Stomach (tissue), 9 donors: ENCODE data around the gene MTRFR. TPM values are rescaled to one million over a fixed set of nuclear protein-coding genes. Genes with fewer than 3 reads are reported as not detected.

Experiments
- DNase-seq, 2 donors: peaks; one replicate each; pipeline versions ENCODE4 v3.0.0 to v3.0.0-alpha.2; 2013 to 2019
- H3K27ac ChIP-seq, 5 donors: fragments of 200-600 bp in 4 of 5; sonication (generic) in 4 of 5; one replicate each; pipeline ENCODE4 v1.5.1; 2013 to 2019; ENCODE audit warnings: mild to moderate bottlenecking in 1 of 5, moderate library complexity in 1 of 5
- H3K27me3 ChIP-seq, 3 donors: fragments of 200-600 bp; sonication (generic); one replicate each; pipeline ENCODE4 v1.5.1; 2017 to 2019; ENCODE audit warnings: mixed run types in 1 of 3
- H3K36me3 ChIP-seq, 4 donors: fragments of 200-600 bp; sonication (generic); 1 replicate in 3 of 4; 2 replicates in 1 of 4; pipeline ENCODE4 v1.5.1; 2016 to 2019
- H3K4me1 ChIP-seq, 4 donors: fragments of 200-600 bp; sonication (generic); one replicate each; pipeline ENCODE4 v1.5.1; 2016 to 2019
- H3K4me3 ChIP-seq, 4 donors: fragments of 200-600 bp; sonication (generic) in 3 of 4; one replicate each; pipeline ENCODE4 v1.5.1; 2016 to 2019; ENCODE audit warnings: mild to moderate bottlenecking in 1 of 4
- H3K9me3 ChIP-seq, 4 donors: fragments of 200-600 bp; sonication (generic); one replicate each; pipeline ENCODE4 v1.5.1; 2016 to 2019
- EP300 ChIP-seq: sonication (generic); formaldehyde crosslinking; IDR thresholded peaks from one replicate; pipeline ENCODE4 v1.6.1; 2017; ENCODE audit warnings: antibody characterized with exemption
- POLR2A ChIP-seq, 4 donors: fragments of 450-650 bp; IDR thresholded peaks; one replicate each; pipeline ENCODE4 v1.6.1; 2016; ENCODE audit warnings: antibody characterized with exemption in 4 of 4, control low read depth in 2 of 4, mild to moderate bottlenecking in 1 of 4, moderate library complexity in 1 of 4
- POLR2AphosphoS5 ChIP-seq, 3 donors: sonication (generic); formaldehyde crosslinking; IDR thresholded peaks; one replicate each; pipeline ENCODE4 v1.6.1; 2016; ENCODE audit warnings: antibody characterized with exemption in 3 of 3
- WGBS, 5 donors: extraction: QIAGEN DNeasy Blood & Tissue Kit in 3 of 5; methylation state at CpG; one replicate each; pipeline versions ENCODE4 v1.1.5 to v1.1.7; 2013 to 2018; 5-methylcytosine and 5-hydroxymethylcytosine counted together
- intact Hi-C: fragments of 100-400 bp; cut with DNase I; formaldehyde crosslinking; loops from one replicate; pipeline ENCODE4 v1.15.1; 2023; ENCODE audit warnings: low total_unique reads
- polyA plus RNA-seq, 3 donors: library from polyadenylated mRNA; stranded (reverse); fragments of 200-250 nt; gene quantifications; one replicate each; pipeline ENCODE4 v1.2.3, GENCODE V29; 2013
- total RNA-seq, 5 donors: library from RNA; depleted of rRNA; stranded (reverse); fragments of >200 nt; gene quantifications; one replicate each; pipeline versions ENCODE4 v1.1.0 to v1.2.3, GENCODE V29; 2014 to 2016
- TF ChIP-seq, protein P1 (sequence below), 7 experiments: fragments of 450-650 bp in 4 of 7; fragments of 200-600 bp in 3 of 7; sonication (generic) in 3 of 7; IDR thresholded peaks; one replicate each; pipeline ENCODE4 v1.5.1; 2016 to 2019; ENCODE audit warnings: antibody characterized with exemption in 7 of 7, control low read depth in 2 of 7, mild to moderate bottlenecking in 1 of 7
- donor health status: healthy with polysubstance abuse.
- donor health status: Bipolar disorder and iron deficiency.
- donor health status: healthy.

Gene MTRFR
- total and polyA plus RNA-seq, 8 donors, result 3.1 to 20.0 (median 9.7) TPM; not detected in 1

- intact Hi-C loops, result loop anchor here (10.0 kb wide), 2 partner anchors 197 to 247 kb away; partner anchors contain the start of gene ARL6IP4
- Histone ChIP-seq H3K36me3 (peaks cover 0 to 4% (median 0%) of the 10 kb centered on the region in 4 donors), H3K4me1 (peaks cover 33 to 72% (median 54%) of the 10 kb centered on the region in 4 donors), H3K27ac (peak overlapping the region in 4 of 5 donors; percentile 96 to 97 (median 96)), H3K27me3 (no peaks in the 10 kb centered on the region), H3K4me3 (peak overlapping the region; percentile 85 to 97 (median 92)), H3K9me3 (no peaks in the 10 kb centered on the region)
- DNase-seq, result peak in 1 of 2 donors; percentile 28
- WGBS, 5 donors, result 22 to 32% (median 24%) methylated on average over 5 of the region's 5 CpGs
- TF ChIP-seq, protein P1, sequence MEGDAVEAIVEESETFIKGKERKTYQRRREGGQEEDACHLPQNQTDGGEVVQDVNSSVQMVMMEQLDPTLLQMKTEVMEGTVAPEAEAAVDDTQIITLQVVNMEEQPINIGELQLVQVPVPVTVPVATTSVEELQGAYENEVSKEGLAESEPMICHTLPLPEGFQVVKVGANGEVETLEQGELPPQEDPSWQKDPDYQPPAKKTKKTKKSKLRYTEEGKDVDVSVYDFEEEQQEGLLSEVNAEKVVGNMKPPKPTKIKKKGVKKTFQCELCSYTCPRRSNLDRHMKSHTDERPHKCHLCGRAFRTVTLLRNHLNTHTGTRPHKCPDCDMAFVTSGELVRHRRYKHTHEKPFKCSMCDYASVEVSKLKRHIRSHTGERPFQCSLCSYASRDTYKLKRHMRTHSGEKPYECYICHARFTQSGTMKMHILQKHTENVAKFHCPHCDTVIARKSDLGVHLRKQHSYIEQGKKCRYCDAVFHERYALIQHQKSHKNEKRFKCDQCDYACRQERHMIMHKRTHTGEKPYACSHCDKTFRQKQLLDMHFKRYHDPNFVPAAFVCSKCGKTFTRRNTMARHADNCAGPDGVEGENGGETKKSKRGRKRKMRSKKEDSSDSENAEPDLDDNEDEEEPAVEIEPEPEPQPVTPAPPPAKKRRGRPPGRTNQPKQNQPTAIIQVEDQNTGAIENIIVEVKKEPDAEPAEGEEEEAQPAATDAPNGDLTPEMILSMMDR (IDR thresholded peaks at IDR 0.05), result no peak
- TF ChIP-seq POLR2A (IDR thresholded peaks at IDR 0.05), result no peak
- TF ChIP-seq POLR2AphosphoS5 (IDR thresholded peaks at IDR 0.05), result no peak
Measured at GRCh38 chr12:123231931-123232330, 1.3 kb upstream of the MTRFR start.

DNA sequence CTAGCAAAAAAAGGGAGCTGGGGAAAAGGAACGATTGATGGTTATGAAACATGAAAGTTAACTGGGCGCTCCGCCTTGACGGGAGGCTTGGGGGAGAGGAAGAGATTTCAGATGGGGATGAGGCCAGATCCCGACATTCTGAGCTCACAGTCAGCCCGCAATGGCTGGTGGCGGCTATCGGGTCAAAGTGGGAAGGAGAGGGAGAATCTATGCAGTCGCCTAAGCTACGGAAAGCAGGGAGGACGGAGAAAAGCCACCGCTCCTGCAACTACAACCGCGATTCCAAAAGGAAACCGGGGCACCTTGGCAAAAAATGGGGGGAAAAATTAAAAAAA is 797 bp upstream of the MTRFR start:
- intact Hi-C loops, result loop anchor here (10.0 kb wide), 2 partner anchors 198 to 248 kb away; partner anchors contain the start of gene ARL6IP4
- H3K4me3 ChIP-seq, result peak overlapping the region; percentile 85 to 97 (median 92)
- H3K9me3 ChIP-seq, result no peaks in the 10 kb centered on the region
- peaks cover 38 to 77% (median 59%) of the 10 kb centered on the region in 4 donors for H3K4me1 ChIP-seq
- H3K36me3 ChIP-seq, result peaks cover 0 to 4% (median 0%) of the 10 kb centered on the region in 4 donors
- no peak for TF ChIP-seq POLR2AphosphoS5 (IDR thresholded peaks at IDR 0.05)
- no peak for TF ChIP-seq POLR2A (IDR thresholded peaks at IDR 0.05)
- TF ChIP-seq, protein P1 (IDR thresholded peaks at IDR 0.05), result no peak
- TF ChIP-seq EP300, result no peak
- DNase-seq, result no peak
- H3K27me3 ChIP-seq, result no peaks in the 10 kb centered on the region
- peak overlapping the region; percentile 82 to 97 (median 96) for H3K27ac ChIP-seq
- 0% methylated on average over 15 of the region's 15 CpGs for WGBS, 5 donors

DNA sequence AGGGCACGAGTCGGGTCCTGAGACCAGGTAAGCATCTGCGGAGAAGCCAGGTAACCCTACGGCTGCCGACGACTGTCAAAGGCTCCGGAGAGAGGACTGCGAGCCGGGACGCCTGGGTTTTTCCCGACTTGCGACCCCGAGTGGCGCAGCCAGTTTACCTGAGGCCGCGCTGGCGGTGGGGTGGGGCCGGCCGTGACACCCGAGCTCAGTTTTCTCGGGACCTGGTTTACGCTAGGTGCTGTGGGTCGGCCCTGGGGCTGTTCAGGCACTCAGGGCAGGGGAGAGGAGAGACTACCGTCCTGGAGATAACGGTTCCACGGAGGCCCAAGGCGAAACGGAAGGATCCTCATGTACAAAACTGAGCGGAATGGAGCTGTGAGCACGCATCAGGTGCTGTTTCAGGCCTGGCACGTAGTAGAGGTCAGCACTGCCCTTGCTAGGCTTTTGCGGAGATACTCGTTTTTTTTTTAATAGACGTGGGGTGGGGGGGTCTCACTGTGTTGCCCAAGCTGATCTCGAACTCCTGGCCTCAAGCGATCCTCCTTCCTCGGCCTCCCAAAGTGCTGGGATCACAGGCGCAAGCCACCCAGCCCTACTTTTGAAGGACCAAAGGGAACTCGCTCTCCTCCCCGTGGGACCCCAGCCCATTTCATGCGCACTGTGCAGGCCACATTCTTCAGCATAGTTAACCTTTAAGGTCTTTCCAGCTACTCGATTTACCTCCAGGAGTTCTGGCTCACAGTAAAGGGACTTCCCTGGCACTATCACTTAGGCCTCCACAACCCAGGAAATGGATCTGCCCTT is 471 bp downstream of the MTRFR start:
- peak in 1 of 2 donors; percentile 15 for DNase-seq
- intact Hi-C loops, result loop anchor here (10.0 kb wide), 2 partner anchors 199 to 249 kb away; partner anchors contain the start of gene ARL6IP4

More for the DNA sequence above, 471 bp downstream of the MTRFR start:
- Histone ChIP-seq H3K4me1 (peaks cover 38 to 84% (median 71%) of the 10 kb centered on the region in 4 donors), H3K36me3 (peaks cover 0 to 4% (median 0%) of the 10 kb centered on the region in 4 donors), H3K4me3 (peak overlapping the region; percentile 85 to 97 (median 92)), H3K9me3 (no peaks in the 10 kb centered on the region), H3K27me3 (no peaks in the 10 kb centered on the region), H3K27ac (peak overlapping the region; percentile 90 to 97 (median 96))
- 2 to 8% (median 5%) methylated on average over 30 to 42 of the region's 42 CpGs for WGBS, 5 donors
- TF ChIP-seq, protein P1 (IDR thresholded peaks at IDR 0.05), result peak in 1 of 7 experiments; percentile 10
- TF ChIP-seq POLR2A (IDR thresholded peaks at IDR 0.05) (peak in 1 of 4 donors; percentile 49), POLR2AphosphoS5 (IDR thresholded peaks at IDR 0.05) (no peak)
